ENCODE results near the gene TFDP2. TPM values are rescaled to one million over a fixed set of nuclear protein-coding genes. Genes with fewer than 3 reads are reported as not detected.

The TFDP2 gene
- total and polyA plus RNA-seq, 2 experiments from 2014 or later = 150 to 410 TPM

- TF ChIP-seq ZNF462 (CRISPR knock-in tag; IDR thresholded peaks at IDR 0.05) = no peak
Measured at GRCh38 chr3:141981084-141981483, 168.3 kb downstream of the TFDP2 start (continued).

GRCh38 chr3:141979050-141979671 is 170.2 kb downstream of the TFDP2 start:
- Histone ChIP-seq H3K4me2 (no peak overlapping the region), H3K4me1 (ENCODE audit: insufficient read depth) (no peaks in the 10 kb centered on the region), H3K79me2 (replicated peaks; ENCODE audit: insufficient read depth) (0 out of 2 replicates have a peak, but pooled peaks cover 4% of the 10 kb centered on the region), H3F3A (replicated peaks; ENCODE audit: low read depth) (no peaks in the 10 kb centered on the region), H3K4me3 (no peak overlapping the region), H3K36me3 (ENCODE audit: insufficient read depth) (peaks cover 7% of the 10 kb centered on the region), H3K27ac (ENCODE audit: low read depth) (no peak overlapping the region), H2AFZ (no peak overlapping the region), H3K27me3 (ENCODE audit: insufficient read depth) (no peaks in the 10 kb centered on the region), H4K20me1 (replicated peaks; ENCODE audit: insufficient read depth) (0 out of 2 replicates have a peak, but pooled peaks cover 7% of the 10 kb centered on the region), H3K9me2 (ENCODE audit: insufficient read depth) (no peaks in the 10 kb centered on the region)
- DNase-seq (ENCODE audit: low spot score) = no peak
- H3K9me3 Mint-ChIP-seq = no peaks in the 10 kb centered on the region
- peaks cover 28% of the 10 kb centered on the region for H3K36me3 Mint-ChIP-seq (ENCODE audit: low read depth)
- no peaks in the 10 kb centered on the region for H3K27me3 Mint-ChIP-seq (ENCODE audit: insufficient read depth, low read depth, poor library complexity)
- H3K4me3 Mint-ChIP-seq = no peak overlapping the region
- ATAC-seq = no peak
- H3K27ac Mint-ChIP-seq = no peak overlapping the region
- no peaks in the 10 kb centered on the region for H3K4me1 Mint-ChIP-seq
- TF ChIP-seq NANOG (IDR thresholded peaks at IDR 0.05; ENCODE audit: borderline replicate concordance) = no peak
- TF ChIP-seq EZH2 (IDR thresholded peaks at IDR 0.05; ENCODE audit: low read depth, unreplicated experiment) = no peak
- TF ChIP-seq POLR2AphosphoS5 (IDR thresholded peaks at IDR 0.05; ENCODE audit: low read depth) = no peak
- TF ChIP-seq JUNB (IDR thresholded peaks at IDR 0.05; ENCODE audit: unreplicated experiment) = no peak
- no peak for TF ChIP-seq ZNF114 (CRISPR knock-in tag; IDR thresholded peaks at IDR 0.05)
- TF ChIP-seq CTCF (conservative IDR thresholded peaks at IDR 0.05; ENCODE audit: low read depth in 2 of 2) = no peak
- no peak for TF ChIP-seq ZNF462 (CRISPR knock-in tag; IDR thresholded peaks at IDR 0.05)

Data from GM23338 (cell line).